ENCODE results near the gene OTOF. TPM values are rescaled to one million over a fixed set of nuclear protein-coding genes. Genes with fewer than 3 reads are reported as not detected.

OTOF gene
- total RNA-seq, 1 donor: not detected

DNA sequence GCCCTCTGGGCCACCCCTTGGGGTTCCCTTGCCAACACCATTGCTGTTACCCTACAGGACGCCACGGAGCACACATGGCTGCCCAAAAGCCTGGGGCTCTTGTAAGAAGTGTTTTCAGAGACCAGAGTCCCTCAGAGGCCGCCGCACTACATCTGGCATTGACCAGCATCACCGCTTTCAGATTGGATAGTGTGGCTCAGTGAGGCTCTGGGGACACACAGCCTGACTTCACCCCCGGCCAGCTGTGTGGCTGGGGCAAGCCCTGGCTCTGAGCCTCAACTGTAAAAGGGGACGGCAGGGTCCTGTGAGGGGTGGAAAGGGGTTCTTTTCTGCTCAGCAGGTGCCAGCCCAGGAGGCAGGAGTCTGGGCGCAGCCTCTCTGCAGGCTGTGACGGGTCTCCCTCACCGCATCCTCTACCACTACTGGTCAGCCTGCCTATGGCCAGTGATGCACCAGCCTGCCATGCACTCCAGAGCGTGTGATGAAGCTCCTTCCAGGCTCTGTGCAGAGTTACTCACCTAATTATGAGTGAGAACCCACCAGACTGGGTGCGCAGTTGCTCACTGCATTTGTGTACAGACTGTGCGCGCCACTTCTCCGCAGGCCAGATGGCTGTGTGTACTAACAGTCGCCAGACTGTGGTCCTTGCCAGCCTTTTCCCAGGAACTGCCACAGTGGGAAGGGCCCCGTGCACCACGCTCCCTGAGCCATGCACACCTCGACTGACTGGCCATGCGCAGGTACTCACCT is 10.7 kb upstream of the OTOF start:
- Histone ChIP-seq H3K79me2 (ENCODE audit: insufficient read depth, low read length) (no peaks in the 10 kb centered on the region), H4K20me1 (ENCODE audit: insufficient read depth, low read length) (no peaks in the 10 kb centered on the region), H3K4me2 (ENCODE audit: insufficient read depth, low read length) (no peak overlapping the region), H3K9me3 (ENCODE audit: low read depth, low read length) (no peaks in the 10 kb centered on the region), H3K36me3 (ENCODE audit: insufficient read depth, low read length) (no peaks in the 10 kb centered on the region), H3K4me1 (ENCODE audit: insufficient read depth, low read length) (no peaks in the 10 kb centered on the region), H3K27ac (ENCODE audit: low read depth, low read length) (no peak overlapping the region), H3K4me3 (ENCODE audit: insufficient read depth, low read length) (no peak overlapping the region), H3K27me3 (ENCODE audit: insufficient read depth, low read length) (peaks cover 8% of the 10 kb centered on the region), H2AFZ (ENCODE audit: low read length) (no peak overlapping the region)
- DNase-seq (ENCODE audit: insufficient read length, low spot score, missing footprints): no peak
- TF ChIP-seq CTCF (IDR thresholded peaks at IDR 0.05; ENCODE audit: extremely low read depth, low read depth, low read length): no peak

DNA sequence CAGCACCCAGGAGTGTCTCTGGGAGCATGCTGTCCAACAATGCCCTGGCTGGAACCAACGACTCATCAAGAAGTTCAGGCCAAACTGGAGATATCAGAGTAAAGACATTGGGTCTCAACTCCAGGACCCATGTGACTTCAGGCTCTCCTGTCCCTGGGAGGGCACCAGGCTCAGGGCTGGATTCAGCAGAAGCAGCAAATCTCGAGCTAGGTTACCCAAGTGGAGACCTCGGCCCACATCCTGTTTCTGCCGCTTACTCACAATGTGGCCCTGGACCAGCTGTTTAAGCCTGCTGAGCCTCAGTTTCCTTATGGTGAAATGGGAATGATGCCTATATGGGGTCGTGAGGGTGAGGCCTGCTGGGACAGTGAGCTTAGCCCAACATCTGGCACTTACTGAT is 9.3 kb upstream of the OTOF start:
- H3K9me3 ChIP-seq (ENCODE audit: low read depth, low read length): no peaks in the 10 kb centered on the region
- H3K4me1 ChIP-seq (ENCODE audit: insufficient read depth, low read length): no peaks in the 10 kb centered on the region
- H3K36me3 ChIP-seq (ENCODE audit: insufficient read depth, low read length): no peaks in the 10 kb centered on the region
- H2AFZ ChIP-seq (ENCODE audit: low read length): no peak overlapping the region
- H4K20me1 ChIP-seq (ENCODE audit: insufficient read depth, low read length): no peaks in the 10 kb centered on the region
- H3K79me2 ChIP-seq (ENCODE audit: insufficient read depth, low read length): no peaks in the 10 kb centered on the region
- no peak for TF ChIP-seq CTCF (IDR thresholded peaks at IDR 0.05; ENCODE audit: extremely low read depth, low read depth, low read length)
- H3K27me3 ChIP-seq (ENCODE audit: insufficient read depth, low read length): peaks cover 8% of the 10 kb centered on the region
- no peak overlapping the region for H3K27ac ChIP-seq (ENCODE audit: low read depth, low read length)
- H3K4me2 ChIP-seq (ENCODE audit: insufficient read depth, low read length): no peak overlapping the region
- H3K4me3 ChIP-seq (ENCODE audit: insufficient read depth, low read length): no peak overlapping the region
- no peak for DNase-seq (ENCODE audit: insufficient read length, low spot score, missing footprints)

DNA sequence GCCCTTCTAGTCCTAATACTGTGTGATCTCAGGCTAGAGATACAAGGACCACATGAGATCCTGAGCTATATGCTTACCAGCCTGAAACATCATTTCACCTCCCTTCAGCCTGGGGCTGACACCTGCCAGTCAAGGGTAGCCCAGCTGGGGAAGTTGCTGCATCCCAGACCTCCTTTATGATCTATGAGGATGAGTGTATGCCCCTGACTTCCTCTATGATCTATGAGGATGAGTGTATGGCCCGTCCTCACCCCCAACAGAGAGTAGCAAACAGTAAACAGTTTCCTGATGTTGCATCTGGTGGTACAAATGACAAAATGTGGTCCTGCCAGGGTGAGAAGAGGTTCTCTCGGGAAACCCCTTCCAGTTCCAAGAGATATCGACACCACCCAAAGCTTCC is 8.9 kb upstream of the OTOF start:
- DNase-seq (ENCODE audit: insufficient read length, low spot score, missing footprints): no peak
- Histone ChIP-seq H3K4me1 (ENCODE audit: insufficient read depth, low read length) (no peaks in the 10 kb centered on the region), H3K4me3 (ENCODE audit: insufficient read depth, low read length) (no peak overlapping the region), H3K36me3 (ENCODE audit: insufficient read depth, low read length) (no peaks in the 10 kb centered on the region), H2AFZ (ENCODE audit: low read length) (no peak overlapping the region), H3K4me2 (ENCODE audit: insufficient read depth, low read length) (no peak overlapping the region), H3K27ac (ENCODE audit: low read depth, low read length) (no peak overlapping the region), H3K79me2 (ENCODE audit: insufficient read depth, low read length) (no peaks in the 10 kb centered on the region), H3K9me3 (ENCODE audit: low read depth, low read length) (no peaks in the 10 kb centered on the region), H4K20me1 (ENCODE audit: insufficient read depth, low read length) (no peaks in the 10 kb centered on the region), H3K27me3 (ENCODE audit: insufficient read depth, low read length) (peaks cover 8% of the 10 kb centered on the region)
- no peak for TF ChIP-seq CTCF (IDR thresholded peaks at IDR 0.05; ENCODE audit: extremely low read depth, low read depth, low read length)

DNA sequence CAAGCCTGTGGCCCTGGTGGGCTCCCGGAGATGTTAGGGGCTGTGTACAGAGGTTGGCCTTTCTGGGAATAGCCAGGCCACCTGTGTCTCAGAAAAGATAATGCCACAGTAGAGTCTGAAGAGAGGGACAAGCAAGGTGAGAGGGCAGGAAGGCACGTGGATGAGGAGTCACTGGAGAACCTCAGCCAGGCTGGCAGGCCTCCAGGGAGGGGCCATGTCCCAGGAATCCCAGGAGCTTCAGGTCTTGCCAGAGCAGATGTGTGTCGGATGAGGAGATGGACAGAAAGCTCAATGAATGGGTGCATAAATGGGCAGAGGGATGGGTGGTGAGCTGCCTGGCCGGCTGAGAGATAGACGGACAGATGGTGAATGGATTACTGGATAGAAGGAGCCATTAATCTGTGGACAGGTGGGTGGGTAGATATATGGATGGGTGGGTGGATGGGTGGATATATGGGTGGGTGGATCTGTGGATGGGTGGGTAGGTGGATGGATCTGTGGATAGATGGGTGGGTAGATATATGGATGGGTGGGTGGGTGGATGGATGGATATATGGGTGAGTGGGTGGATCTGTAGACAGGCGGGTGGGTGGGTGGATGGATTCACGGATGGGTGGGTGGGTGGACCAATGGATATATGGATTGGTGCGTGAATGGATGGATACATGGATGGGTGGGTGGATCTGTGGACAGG is 7.9 kb upstream of the OTOF start:
- H3K4me3 ChIP-seq (ENCODE audit: insufficient read depth, low read length): no peak overlapping the region
- no peaks in the 10 kb centered on the region for H3K79me2 ChIP-seq (ENCODE audit: insufficient read depth, low read length)
- no peak for TF ChIP-seq CTCF (IDR thresholded peaks at IDR 0.05; ENCODE audit: extremely low read depth, low read depth, low read length)

More for the DNA sequence above, 7.9 kb upstream of the OTOF start:
- DNase-seq (ENCODE audit: insufficient read length, low spot score, missing footprints): no peak
- peaks cover 8% of the 10 kb centered on the region for H3K27me3 ChIP-seq (ENCODE audit: insufficient read depth, low read length)
- H3K36me3 ChIP-seq (ENCODE audit: insufficient read depth, low read length): no peaks in the 10 kb centered on the region
- H3K4me2 ChIP-seq (ENCODE audit: insufficient read depth, low read length): no peak overlapping the region
- no peak overlapping the region for H2AFZ ChIP-seq (ENCODE audit: low read length)
- H3K27ac ChIP-seq (ENCODE audit: low read depth, low read length): no peak overlapping the region
- no peaks in the 10 kb centered on the region for H4K20me1 ChIP-seq (ENCODE audit: insufficient read depth, low read length)
- H3K9me3 ChIP-seq (ENCODE audit: low read depth, low read length): no peaks in the 10 kb centered on the region
- no peaks in the 10 kb centered on the region for H3K4me1 ChIP-seq (ENCODE audit: insufficient read depth, low read length)

Measured in osteoblast (primary cell).